ENCODE measurements around the gene RUNX1. TPM values are rescaled to one million over a fixed set of nuclear protein-coding genes. Genes with fewer than 3 reads are reported as not detected.

The RUNX1 gene
- total and polyA plus RNA-seq, 8 donors = 7.5 to 89.6 (median 10.8) TPM

DNA sequence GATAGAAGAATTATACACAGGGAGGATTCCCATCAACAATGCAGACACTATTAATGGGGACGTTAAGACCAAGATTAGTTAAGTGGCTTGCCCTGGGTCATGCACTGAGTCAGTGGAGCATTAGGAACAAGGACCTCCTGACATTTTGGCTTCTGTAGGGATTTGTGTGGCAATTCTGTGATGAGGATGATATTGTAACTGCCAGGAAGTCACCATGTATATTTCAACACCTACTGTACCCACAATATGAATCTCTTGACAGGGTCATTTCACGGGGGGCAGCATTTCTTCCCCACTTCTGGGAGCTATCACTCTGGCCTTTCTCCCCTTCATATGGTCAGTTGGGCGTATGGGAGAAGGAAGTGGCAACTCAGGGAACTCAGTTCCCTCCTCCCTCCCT is 134.9 kb downstream of the RUNX1 start:
- peak overlapping the region in 1 of 2 donors; percentile 34 for H3K27ac ChIP-seq
- intact Hi-C loops (cut with DNase I) = no loop called here
- DNase-seq (no peak), ATAC-seq (no peak)
- H3K36me3 ChIP-seq = no peaks in the 10 kb centered on the region
- H3K4me1 ChIP-seq = peaks cover 11 to 50% of the 10 kb centered on the region in 2 donors
- no peak overlapping the region for H3K4me3 ChIP-seq
- TF ChIP-seq, protein P1, sequence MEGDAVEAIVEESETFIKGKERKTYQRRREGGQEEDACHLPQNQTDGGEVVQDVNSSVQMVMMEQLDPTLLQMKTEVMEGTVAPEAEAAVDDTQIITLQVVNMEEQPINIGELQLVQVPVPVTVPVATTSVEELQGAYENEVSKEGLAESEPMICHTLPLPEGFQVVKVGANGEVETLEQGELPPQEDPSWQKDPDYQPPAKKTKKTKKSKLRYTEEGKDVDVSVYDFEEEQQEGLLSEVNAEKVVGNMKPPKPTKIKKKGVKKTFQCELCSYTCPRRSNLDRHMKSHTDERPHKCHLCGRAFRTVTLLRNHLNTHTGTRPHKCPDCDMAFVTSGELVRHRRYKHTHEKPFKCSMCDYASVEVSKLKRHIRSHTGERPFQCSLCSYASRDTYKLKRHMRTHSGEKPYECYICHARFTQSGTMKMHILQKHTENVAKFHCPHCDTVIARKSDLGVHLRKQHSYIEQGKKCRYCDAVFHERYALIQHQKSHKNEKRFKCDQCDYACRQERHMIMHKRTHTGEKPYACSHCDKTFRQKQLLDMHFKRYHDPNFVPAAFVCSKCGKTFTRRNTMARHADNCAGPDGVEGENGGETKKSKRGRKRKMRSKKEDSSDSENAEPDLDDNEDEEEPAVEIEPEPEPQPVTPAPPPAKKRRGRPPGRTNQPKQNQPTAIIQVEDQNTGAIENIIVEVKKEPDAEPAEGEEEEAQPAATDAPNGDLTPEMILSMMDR (IDR thresholded peaks at IDR 0.05) = no peak
- H3K27me3 ChIP-seq = no peaks in the 10 kb centered on the region
- H3K9me3 ChIP-seq = no peaks in the 10 kb centered on the region

DNA sequence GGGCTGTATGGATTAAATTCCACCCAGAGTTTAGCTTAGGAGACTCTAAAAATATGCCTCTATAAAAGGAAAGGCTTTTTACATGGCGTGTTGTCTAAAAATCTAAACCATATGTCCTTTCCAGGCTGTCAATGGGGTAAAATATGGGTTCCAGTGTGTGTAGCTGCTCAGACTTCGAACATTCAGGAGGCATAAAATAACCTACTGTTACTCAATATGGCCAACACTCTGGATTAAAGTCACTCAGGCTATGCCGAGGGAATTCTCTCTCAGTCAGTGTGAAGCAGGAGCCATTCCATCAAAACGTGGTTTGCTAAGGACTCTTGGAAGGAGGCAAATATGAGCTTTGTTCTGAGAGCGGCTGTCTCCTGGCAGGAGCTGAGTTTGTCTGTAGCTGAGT is 135.3 kb downstream of the RUNX1 start:
- intact Hi-C loops (cut with DNase I) = no loop called here
- DNase-seq (no peak), ATAC-seq (no peak)
- TF ChIP-seq, protein P1 (IDR thresholded peaks at IDR 0.05) = no peak
- Histone ChIP-seq H3K27ac (peak overlapping the region in 1 of 2 donors; percentile 34), H3K4me3 (no peak overlapping the region), H3K27me3 (no peaks in the 10 kb centered on the region), H3K9me3 (no peaks in the 10 kb centered on the region), H3K36me3 (no peaks in the 10 kb centered on the region), H3K4me1 (peaks cover 11 to 54% of the 10 kb centered on the region in 2 donors)

DNA sequence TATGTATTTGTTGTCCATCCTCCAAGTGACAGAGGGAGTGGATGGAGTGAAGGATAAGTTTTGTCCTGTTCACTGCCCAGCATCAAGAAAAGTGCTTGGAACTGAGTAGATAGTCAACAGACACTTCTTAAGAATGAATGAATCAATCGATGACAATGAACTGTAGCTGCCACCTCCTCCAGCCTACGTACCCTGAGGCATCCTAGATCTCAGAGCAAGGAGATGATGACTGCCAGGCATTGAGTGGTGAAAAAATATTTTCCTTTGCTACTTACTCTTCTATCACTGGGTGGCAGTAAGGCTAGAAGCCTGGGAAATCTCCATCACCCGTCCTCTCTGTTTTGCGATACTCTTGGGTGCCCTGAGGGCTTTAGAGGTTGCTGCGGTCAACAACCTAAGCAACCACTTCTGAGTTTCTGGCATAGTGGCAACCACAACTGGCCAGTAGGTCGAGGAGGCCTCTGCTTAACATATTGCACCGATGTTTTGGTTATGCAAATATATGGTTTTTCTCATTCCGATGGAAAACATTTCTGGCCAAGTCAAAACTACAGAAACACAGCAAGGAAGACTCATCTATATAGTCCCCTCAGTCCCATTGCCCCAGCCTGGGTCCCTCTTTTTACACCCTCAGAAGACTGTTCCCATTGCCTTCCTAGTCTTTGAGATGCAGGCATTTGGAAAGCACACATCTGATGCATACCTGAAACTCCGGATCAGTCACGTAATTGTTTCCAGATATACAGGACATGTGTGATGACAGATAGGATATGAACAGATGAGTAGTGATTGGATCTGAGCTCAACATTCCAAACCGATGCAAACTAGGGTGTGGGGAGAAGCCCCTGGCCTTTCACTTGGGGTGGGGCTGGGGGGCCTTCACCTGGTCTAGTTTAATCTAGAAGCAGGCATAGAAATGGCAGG is 136.8 kb downstream of the RUNX1 start:
- no peak overlapping the region for H3K27ac ChIP-seq
- H3K9me3 ChIP-seq = no peaks in the 10 kb centered on the region
- no peak for DNase-seq
- no peaks in the 10 kb centered on the region for H3K36me3 ChIP-seq
- intact Hi-C loops (cut with DNase I) = no loop called here
- H3K4me1 ChIP-seq = peaks cover 11 to 69% of the 10 kb centered on the region in 2 donors
- no peaks in the 10 kb centered on the region for H3K27me3 ChIP-seq
- TF ChIP-seq, protein P1 (IDR thresholded peaks at IDR 0.05) = no peak
- H3K4me3 ChIP-seq = no peak overlapping the region
- no peak for ATAC-seq

DNA sequence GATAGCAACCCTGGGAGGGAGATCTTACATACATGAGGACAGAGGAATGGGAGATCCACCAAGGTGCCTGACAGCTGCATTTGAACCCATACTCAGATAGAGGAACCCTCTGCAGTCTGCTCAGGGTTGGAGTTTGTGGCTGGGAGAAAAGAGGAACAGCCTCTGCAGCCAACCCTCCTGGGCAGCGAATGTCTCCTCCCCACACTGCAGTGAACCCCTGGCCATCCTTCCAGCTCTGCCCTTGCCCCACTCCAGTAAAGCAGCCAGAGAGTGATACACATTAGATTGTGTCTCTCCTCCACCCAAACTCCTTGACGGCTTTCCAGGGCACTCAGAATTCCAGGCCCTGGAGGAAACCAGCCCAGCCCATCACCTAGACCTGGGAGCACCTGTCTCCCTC is 137.7 kb downstream of the RUNX1 start:
- intact Hi-C loops (cut with DNase I) = no loop called here
- H3K27me3 ChIP-seq = no peaks in the 10 kb centered on the region
- no peaks in the 10 kb centered on the region for H3K9me3 ChIP-seq
- DNase-seq = peak in 1 of 4 donors; percentile 78
- H3K36me3 ChIP-seq = no peaks in the 10 kb centered on the region
- H3K4me3 ChIP-seq = no peak overlapping the region
- H3K4me1 ChIP-seq = peaks cover 11 to 78% of the 10 kb centered on the region in 2 donors
- peak; percentile 61 for ATAC-seq
- no peak overlapping the region for H3K27ac ChIP-seq
- TF ChIP-seq, protein P1 (IDR thresholded peaks at IDR 0.05) = no peak

DNA sequence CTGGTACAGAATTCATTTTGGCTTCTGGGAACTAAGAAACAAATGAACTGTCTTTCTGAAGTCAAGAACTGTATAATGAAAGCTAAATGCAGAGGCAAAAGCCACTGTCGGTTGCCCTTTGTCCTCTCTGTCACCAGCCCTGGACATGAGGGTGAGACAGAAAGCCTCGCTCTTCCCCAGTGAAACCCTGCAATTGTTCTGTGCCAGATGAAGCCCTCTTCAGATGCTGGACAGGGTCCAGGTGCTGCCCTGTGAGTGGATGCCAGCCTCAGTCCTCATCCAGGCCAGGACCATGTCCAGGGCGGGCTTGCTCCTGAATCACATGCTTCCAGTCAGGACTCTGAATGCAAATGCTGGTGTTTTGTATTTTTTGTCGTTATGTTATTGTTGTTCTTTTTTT is 138.7 kb downstream of the RUNX1 start:
- ATAC-seq (peak; percentile 64), DNase-seq (peak in 2 of 4 donors; percentile 47 to 65)
- TF ChIP-seq, protein P1 (IDR thresholded peaks at IDR 0.05) = no peak
- Histone ChIP-seq H3K36me3 (no peaks in the 10 kb centered on the region), H3K4me1 (peaks cover 11 to 80% of the 10 kb centered on the region in 2 donors), H3K27me3 (no peaks in the 10 kb centered on the region), H3K4me3 (no peak overlapping the region), H3K9me3 (no peaks in the 10 kb centered on the region), H3K27ac (peak overlapping the region; percentile 5 to 55)
- intact Hi-C loops (cut with DNase I) = no loop called here
